SK-N-SH treated with all-trans-retinoic acid at 6 μM for 48 hours (cell line): ENCODE measurements around the gene TMEM184A.

Experiments
- ATAC-seq: fragments of 200-7000 bp; cut with Tn5 transposase; 3 replicates; pipeline ENCODE4 v1.9.1; 2020; ENCODE audit warnings: mild to moderate bottlenecking, moderate library complexity
- ARNTL ChIP-seq: fragments of 450-650 bp; formaldehyde crosslinking; IDR thresholded peaks from 2 replicates; pipeline ENCODE4 v1.5.0; 2020; ENCODE audit warnings: low read depth, mild to moderate bottlenecking, moderate library complexity, borderline replicate concordance
- BACH2 ChIP-seq: fragments of 250-450 bp; sonication (Bioruptor Pico); IDR thresholded peaks from 2 replicates; pipeline ENCODE4 v1.9.0; 2021; ENCODE audit warnings: mild to moderate bottlenecking, borderline replicate concordance
- CSDC2 ChIP-seq: fragments of 250-450 bp; sonication (Bioruptor Pico); IDR thresholded peaks from 2 replicates; pipeline ENCODE4 v1.5.0; 2020; ENCODE audit warnings: mild to moderate bottlenecking, moderate library complexity
- CSRNP3 ChIP-seq: fragments of 250-450 bp; sonication (Bioruptor Pico); IDR thresholded peaks from 2 replicates; pipeline ENCODE4 v1.5.1; 2021; ENCODE audit warnings: mild to moderate bottlenecking, moderate library complexity
- ESRRG ChIP-seq: fragments of 250-450 bp; sonication (Bioruptor Pico); IDR thresholded peaks from 2 replicates; pipeline ENCODE4 v1.6.1; 2021; ENCODE audit warnings: mild to moderate bottlenecking
- GLIS3 ChIP-seq: fragments of 250-450 bp; sonication (Bioruptor Pico); IDR thresholded peaks from 2 replicates; pipeline ENCODE4 v1.5.0; 2020; ENCODE audit warnings: mild to moderate bottlenecking, moderate library complexity
- ISL1 ChIP-seq: fragments of 250-450 bp; sonication (Bioruptor Pico); IDR thresholded peaks from 2 replicates; pipeline ENCODE4 v2.1.2; 2022; ENCODE audit warnings: mild to moderate bottlenecking, moderate library complexity
- OSR1 ChIP-seq: fragments of 250-450 bp; sonication (Bioruptor Pico); IDR thresholded peaks from 2 replicates; pipeline ENCODE4 v1.8.0; 2022; ENCODE audit warnings: moderate library complexity, mild to moderate bottlenecking, inconsistent platforms
- POU6F1 ChIP-seq: fragments of 250-450 bp; sonication (Bioruptor Pico); IDR thresholded peaks from 2 replicates; pipeline ENCODE4 v1.8.0; 2021; ENCODE audit warnings: low read depth, mild to moderate bottlenecking, moderate library complexity, borderline replicate concordance
- RARB ChIP-seq: fragments of 250-450 bp; sonication (Bioruptor Pico); IDR thresholded peaks from 2 replicates; pipeline ENCODE4 v1.8.0; 2021; ENCODE audit warnings: mild to moderate bottlenecking, moderate library complexity
- SNAI2 ChIP-seq: fragments of 250-450 bp; sonication (Bioruptor Pico); IDR thresholded peaks from 2 replicates; pipeline ENCODE4 v1.5.0; 2020; ENCODE audit warnings: mild to moderate bottlenecking, moderate library complexity
- TCF4 ChIP-seq: fragments of 250-450 bp; sonication (Bioruptor Pico); IDR thresholded peaks from 2 replicates; pipeline ENCODE4 v1.8.0; 2021; ENCODE audit warnings: mild to moderate bottlenecking, moderate library complexity, borderline replicate concordance
- TOX ChIP-seq: fragments of 250-450 bp; sonication (Bioruptor Pico); IDR thresholded peaks from 2 replicates; pipeline ENCODE4 v1.8.0; 2021; ENCODE audit warnings: mild to moderate bottlenecking, moderate library complexity, borderline replicate concordance
- ZC3H10 ChIP-seq: fragments of 250-450 bp; sonication (Bioruptor Pico); IDR thresholded peaks from 2 replicates; pipeline ENCODE4 v1.5.1; 2021; ENCODE audit warnings: mild to moderate bottlenecking, moderate library complexity
- ZFP3 ChIP-seq: fragments of 250-450 bp; sonication (Bioruptor Pico); IDR thresholded peaks from 2 replicates; pipeline ENCODE4 v1.5.0; 2020; ENCODE audit warnings: mild to moderate bottlenecking, moderate library complexity
- ZFP30 ChIP-seq: fragments of 450-650 bp; formaldehyde crosslinking; IDR thresholded peaks from 2 replicates; pipeline ENCODE4 v1.5.0; 2022; ENCODE audit warnings: mild to moderate bottlenecking, moderate library complexity
- TF ChIP-seq, protein P1 (sequence below): fragments of 250-450 bp; sonication (Bioruptor Pico); IDR thresholded peaks from 2 replicates; pipeline ENCODE4 v1.8.0; 2020; ENCODE audit warnings: mild to moderate bottlenecking, moderate library complexity, borderline replicate concordance
- TF ChIP-seq, protein P2 (sequence below): fragments of 250-450 bp; sonication (Bioruptor Pico); IDR thresholded peaks from 2 replicates; pipeline ENCODE4 v1.5.1; 2020; ENCODE audit warnings: low read depth, mild to moderate bottlenecking, moderate library complexity

The TMEM184A gene

DNA sequence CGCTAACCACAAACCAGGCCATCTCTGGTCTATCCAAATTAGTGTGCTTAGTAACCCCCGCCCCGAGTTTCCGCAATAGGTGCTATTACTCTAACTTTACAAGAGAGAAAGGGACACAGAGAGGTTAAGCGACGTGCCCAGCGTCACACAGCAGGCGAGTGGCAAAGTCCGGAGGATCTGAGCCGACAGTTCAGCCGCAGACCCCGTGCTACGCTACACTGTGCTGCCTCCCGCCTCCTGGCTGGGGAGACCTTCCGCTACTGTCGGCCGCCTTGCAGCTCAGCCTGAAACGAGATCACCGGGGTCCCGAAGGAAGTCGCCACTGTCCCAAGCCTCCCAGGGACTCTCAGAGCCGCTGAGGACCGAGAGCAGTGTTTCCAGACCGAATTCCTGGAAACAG is 52.6 kb downstream of the TMEM184A start:
- ATAC-seq, result no peak
- TF ChIP-seq CSDC2 (CRISPR knock-in tag), result no peak
- TF ChIP-seq GLIS3 (CRISPR knock-in tag), result no peak
- no peak for TF ChIP-seq TOX (CRISPR knock-in tag)
- no peak for TF ChIP-seq RARB (CRISPR knock-in tag)
- TF ChIP-seq TCF4 (CRISPR knock-in tag), result no peak
- TF ChIP-seq CSRNP3 (CRISPR knock-in tag), result no peak
- TF ChIP-seq ARNTL, result no peak
- TF ChIP-seq BACH2 (CRISPR knock-in tag), result no peak
- TF ChIP-seq ZFP30 (CRISPR knock-in tag), result no peak
- no peak for TF ChIP-seq ESRRG (CRISPR knock-in tag)
- no peak for TF ChIP-seq ZC3H10 (CRISPR knock-in tag)
- no peak for TF ChIP-seq ZFP3 (CRISPR knock-in tag)

- TF ChIP-seq BACH2 (CRISPR knock-in tag) (no peak), POU6F1 (CRISPR knock-in tag) (no peak)
These were observed 53.2 kb downstream of the TMEM184A start for GRCh38 chr7:1502845-1503244.

DNA sequence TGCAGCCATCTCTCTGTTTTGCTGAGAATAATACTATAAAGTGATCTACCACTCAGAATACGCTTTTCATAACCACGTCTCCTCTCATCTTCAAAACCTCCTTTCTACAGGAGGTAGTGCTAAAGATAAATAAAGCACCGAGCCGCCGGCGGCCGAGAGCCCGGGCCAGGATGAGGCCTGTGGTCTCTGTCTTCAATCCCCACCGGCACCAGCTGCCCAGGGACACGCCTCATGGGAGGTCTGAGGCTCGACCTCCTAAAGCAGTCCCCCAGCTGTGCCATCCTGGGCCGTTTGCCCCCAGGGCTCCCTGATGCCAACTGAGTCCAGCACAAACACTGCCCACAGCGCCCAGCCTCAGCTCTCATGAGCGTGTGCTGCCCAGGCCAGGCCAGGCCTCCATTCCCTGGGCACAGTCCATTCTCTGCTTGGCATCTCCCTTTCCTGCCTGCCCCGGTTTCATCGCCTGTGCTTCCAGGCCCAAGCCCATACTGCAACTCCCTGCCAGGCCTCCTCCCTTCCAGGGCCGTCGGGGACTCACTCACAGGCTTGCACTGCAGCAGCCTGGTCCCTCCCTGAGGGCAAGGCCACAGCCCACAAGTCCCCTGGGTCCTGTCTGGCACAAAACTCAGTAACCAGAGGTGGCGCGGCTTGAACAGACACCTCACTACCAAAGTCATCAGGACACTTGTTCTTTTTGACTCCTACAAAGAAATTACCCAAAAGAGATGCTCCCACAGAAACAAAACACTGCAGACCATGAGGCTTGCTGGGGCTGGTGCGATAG is 54.3 kb downstream of the TMEM184A start:
- no peak for ATAC-seq
- TF ChIP-seq, protein P1, sequence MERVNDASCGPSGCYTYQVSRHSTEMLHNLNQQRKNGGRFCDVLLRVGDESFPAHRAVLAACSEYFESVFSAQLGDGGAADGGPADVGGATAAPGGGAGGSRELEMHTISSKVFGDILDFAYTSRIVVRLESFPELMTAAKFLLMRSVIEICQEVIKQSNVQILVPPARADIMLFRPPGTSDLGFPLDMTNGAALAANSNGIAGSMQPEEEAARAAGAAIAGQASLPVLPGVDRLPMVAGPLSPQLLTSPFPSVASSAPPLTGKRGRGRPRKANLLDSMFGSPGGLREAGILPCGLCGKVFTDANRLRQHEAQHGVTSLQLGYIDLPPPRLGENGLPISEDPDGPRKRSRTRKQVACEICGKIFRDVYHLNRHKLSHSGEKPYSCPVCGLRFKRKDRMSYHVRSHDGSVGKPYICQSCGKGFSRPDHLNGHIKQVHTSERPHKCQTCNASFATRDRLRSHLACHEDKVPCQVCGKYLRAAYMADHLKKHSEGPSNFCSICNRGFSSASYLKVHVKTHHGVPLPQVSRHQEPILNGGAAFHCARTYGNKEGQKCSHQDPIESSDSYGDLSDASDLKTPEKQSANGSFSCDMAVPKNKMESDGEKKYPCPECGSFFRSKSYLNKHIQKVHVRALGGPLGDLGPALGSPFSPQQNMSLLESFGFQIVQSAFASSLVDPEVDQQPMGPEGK, result no peak
- no peak for TF ChIP-seq OSR1 (CRISPR knock-in tag)
- no peak for TF ChIP-seq CSDC2 (CRISPR knock-in tag)
- no peak for TF ChIP-seq ARNTL
- no peak for TF ChIP-seq BACH2 (CRISPR knock-in tag)
- no peak for TF ChIP-seq CSRNP3 (CRISPR knock-in tag)
- TF ChIP-seq, protein P2, sequence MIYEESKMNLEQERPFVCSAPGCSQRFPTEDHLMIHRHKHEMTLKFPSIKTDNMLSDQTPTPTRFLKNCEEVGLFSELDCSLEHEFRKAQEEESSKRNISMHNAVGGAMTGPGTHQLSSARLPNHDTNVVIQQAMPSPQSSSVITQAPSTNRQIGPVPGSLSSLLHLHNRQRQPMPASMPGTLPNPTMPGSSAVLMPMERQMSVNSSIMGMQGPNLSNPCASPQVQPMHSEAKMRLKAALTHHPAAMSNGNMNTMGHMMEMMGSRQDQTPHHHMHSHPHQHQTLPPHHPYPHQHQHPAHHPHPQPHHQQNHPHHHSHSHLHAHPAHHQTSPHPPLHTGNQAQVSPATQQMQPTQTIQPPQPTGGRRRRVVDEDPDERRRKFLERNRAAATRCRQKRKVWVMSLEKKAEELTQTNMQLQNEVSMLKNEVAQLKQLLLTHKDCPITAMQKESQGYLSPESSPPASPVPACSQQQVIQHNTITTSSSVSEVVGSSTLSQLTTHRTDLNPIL (CRISPR knock-in tag), result no peak

More at GRCh38 chr7:1502845-1503244, 53.2 kb downstream of the TMEM184A start:
- no peak for ATAC-seq

GRCh38 chr7:1500064-1500807 is 55.8 kb downstream of the TMEM184A start:
- no peak for ATAC-seq
- TF ChIP-seq BACH2 (CRISPR knock-in tag) (no peak), TCF4 (CRISPR knock-in tag) (no peak), SNAI2 (no peak), CSRNP3 (CRISPR knock-in tag) (no peak), ISL1 (no peak)
